Stimulated activated CD4-positive, alpha-beta T cell treated with anti-CD3 and anti-CD28 coated beads, Interleukin-2, amount 100 ng/mL, for 48 hours (primary cell): ENCODE results near the gene SLC17A3.

Experiments used
- DNase-seq, 2 donors: peaks; one replicate each; pipeline ENCODE4 v3.0.0-alpha.2; 2020

Gene SLC17A3

DNA sequence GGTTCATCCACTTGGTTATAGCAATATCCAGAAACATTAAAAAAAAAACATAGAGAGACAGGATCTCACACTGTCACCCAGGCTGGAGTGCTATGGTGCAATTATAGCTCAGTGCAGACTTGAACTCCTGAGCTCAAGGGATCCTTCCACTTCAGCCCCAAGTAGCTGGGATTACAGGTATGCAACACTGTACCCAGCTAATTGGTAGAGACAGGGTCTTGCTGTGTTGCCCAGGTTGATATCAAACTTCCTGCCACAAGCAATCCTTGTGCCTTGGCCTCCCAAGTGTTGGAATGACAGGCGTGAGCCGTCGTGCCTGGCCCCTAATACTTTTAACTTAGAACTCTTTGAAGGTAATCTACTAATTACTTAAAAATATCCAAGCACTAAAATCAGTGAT, 41.4 kb downstream of the SLC17A3 start:
- no peak for DNase-seq

DNA sequence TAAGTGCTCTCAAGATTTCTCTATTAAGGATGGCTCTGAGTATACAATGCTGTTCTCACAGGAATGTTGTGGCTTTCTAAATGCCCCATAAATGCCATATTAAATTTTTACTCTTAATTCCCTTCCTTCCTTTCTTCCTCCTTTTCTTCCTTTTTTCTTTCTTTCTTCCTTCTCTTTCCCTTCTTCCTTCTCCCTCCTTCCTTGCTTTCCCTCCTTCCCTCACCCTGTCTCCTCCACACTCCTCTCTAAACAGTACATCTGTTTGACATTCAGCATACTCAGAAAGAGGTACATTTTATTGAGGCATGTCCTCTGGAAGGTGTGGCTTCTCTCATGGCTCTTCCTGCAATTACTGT, 41.8 kb downstream of the SLC17A3 start:
- no peak for DNase-seq

DNA sequence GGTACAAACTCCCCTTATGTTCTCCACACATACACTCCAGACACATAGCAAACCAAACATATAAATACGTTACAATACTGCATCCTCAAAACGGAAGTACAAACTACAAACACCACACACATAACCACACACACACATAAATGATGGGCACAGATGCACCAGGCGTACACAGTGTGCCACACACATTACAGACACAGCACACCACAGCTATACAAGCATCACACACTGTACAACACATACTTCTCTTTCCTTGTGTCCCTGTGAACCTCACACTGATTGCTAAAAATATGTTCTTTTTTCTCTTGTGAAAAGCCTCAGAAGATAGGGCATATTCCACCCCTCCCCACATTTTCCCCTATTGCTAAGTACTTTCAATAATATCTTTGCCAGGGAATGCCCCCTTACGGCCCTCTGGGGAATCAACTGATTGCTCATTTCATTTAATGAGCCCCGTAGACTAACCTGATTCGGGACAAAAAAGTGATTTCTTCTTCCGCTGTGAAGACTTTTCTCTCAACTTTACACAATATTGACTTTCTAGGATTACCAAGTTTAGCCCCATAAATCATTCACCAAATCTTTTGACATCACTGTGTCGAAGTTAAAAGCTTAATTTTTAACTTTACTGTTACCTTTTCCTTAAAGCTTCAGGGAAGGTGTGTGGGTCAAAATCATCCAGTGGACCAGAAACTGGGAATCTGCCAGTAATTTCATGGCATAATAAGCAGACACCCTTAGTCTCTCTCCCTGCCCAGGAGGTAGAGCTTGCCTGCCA, 42.3 kb downstream of the SLC17A3 start, which contains the start of gene SLC17A1:
Gene SLC17A1 (minus strand): TSS at position 521 of the 775 bp plus-strand sequence. CDS start 1,495 bp downstream, outside the sequence.
- DNase-seq: no peak

DNA sequence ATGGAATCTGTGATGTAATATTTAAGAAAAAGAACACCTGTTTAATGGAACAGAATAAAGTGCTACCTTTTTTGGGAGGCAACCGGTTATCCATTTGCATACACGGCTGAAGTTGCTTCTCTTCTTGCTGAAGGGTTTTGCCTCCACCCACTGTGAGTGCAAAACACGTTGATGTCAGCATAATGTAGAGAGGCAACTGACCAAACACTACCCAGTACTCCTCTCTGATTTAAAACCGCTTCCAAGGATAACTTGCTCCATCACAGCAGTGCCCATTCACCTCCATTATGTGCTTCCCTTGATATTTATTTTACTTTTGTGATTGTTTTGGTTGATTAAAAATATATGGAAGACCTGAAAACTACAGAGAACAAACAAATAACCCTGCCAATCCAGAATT, 43.6 kb downstream of the SLC17A3 start:
- no peak for DNase-seq

DNA sequence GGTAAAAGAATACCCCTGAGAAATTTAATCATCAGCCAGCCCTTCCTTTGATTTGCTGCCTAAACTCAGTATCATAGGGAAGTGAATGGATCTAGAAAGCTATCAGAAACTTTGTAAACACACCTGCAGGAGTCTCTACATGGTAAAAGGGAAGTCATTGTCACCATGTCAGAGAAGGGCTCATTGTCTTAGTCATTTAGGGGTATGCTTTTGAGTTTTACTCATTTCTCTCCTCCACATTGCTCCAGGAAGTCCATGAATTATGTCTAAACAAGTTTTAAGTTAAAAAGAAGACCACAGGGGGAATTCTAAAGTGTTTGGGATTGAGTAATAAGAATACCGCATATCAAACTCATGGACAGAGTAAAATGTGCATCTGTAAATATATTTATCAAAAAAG, 44.7 kb downstream of the SLC17A3 start:
- no peak for DNase-seq

DNA sequence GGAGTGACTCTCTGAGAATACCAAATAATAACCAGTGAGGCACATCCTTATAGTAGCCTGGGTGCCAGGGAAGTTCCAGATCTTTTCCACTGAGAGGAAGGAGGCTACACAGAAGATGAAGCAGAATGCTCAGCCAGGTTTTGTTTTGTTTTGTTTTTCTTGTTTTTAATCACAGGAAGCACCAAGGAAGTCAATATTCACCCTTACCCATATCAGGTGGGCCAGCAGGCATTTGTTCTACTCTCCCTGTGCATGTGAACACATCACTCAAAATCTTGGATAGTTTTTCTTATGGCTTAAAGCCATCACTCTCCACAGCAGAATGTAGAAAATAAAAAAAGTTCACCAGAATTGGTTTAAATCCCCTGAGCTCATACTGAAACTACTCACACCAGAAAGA, 52.7 kb downstream of the SLC17A3 start:
- no peak for DNase-seq

DNA sequence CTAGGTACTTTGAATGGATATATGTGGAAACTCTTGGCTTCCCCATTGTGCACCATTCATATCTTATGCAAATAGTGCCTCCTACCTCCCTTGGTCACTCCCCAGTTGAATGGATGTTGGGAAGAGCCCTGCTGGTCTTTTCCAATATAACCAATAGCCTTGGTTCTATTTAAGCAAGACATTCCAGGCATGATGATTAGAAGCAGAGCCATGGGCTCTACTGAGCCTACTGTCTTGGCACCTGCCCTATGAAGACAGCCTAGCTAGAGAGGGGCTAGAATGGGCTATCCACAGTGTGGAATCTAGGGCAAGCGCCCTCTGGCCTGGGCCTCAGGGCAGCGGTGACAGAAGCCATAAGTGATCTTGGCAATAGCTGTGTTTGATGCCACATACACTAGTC, 57.8 kb downstream of the SLC17A3 start:
- DNase-seq: no peak

DNA sequence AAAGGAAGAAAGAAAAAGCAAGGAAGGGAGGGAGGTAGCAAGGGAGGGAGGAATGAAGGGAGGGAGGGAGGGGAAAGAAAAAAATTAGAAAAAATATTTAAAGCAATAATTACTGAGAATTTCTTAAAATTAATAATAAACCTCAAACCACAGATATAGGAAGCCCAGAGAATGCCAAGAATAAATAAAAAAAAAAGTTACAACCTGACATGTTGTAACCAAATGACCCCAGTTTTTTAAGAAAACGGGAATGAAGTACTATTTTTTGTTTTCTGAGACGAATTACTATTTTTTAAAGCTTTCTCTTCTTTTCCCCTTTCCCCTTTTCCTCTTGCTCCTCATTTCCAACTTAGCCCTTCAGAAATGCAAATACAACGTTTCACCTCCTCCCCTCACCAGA, 58.8 kb downstream of the SLC17A3 start:
- DNase-seq: no peak

DNA sequence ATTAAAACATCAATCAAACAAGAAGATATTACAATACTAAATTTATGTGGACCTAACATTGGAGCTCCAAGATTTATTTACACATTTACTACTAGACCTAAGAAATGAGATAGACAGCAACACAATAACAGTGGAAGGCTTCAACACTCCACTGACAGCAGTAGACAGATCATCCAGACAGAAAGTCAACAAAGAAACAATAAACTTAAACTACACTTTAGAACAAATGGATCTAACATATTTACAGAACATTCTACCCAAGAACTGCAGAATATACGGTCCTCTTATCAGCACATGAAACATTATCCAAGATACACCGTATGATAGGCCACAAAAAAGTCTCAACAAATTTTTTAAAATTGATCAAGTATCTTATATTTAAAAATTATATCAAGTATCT, 69.2 kb downstream of the SLC17A3 start:
- DNase-seq: no peak

DNA sequence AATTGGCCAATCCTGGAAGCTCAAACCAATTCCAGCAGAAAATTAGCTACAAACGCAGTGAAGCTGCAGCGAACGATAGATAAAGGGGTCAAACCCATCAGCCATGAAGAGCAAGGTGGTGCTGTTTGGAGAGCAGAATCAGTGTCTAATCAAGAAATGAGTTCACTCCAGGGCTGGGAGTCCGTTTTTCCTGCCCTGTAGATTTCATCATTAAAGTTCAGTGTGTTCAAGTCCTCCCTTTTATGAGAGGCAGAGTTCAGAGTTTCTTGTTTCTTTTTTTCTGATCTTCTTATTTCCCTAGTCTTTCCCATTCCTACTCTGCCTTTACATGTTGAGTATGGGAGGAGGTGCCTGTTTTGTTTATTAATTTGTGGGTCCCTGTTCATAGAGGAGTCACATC, 72.6 kb downstream of the SLC17A3 start:
- DNase-seq: no peak
